Mesenchymal stem cell (in vitro differentiated cells and primary cell): ENCODE data around the gene SLC10A3.

Experiments
- DNase-seq: peaks from one replicate; pipeline ENCODE4 v3.0.0-alpha.2; 2013
- H2AFZ ChIP-seq: one replicate; pipeline ENCODE4 v1.6.1; 2013; ENCODE audit warnings: low read depth, mild to moderate bottlenecking, control low read depth, inconsistent platforms, low read length, moderate library complexity
- H2AK5ac ChIP-seq: 2 replicates; pipeline ENCODE4 v1.6.1; 2013; ENCODE audit warnings: low read length, moderate library complexity, mild to moderate bottlenecking, inconsistent platforms; ENCODE audit not compliant: severe bottlenecking
- H2BK120ac ChIP-seq: one replicate; pipeline ENCODE4 v1.6.1; 2013; ENCODE audit warnings: low read depth, mild to moderate bottlenecking, inconsistent platforms, low read length, moderate library complexity
- H2BK12ac ChIP-seq, 2 experiments: one replicate each; pipeline ENCODE4 v1.6.1; 2013; ENCODE audit warnings: inconsistent platforms in 2 of 2, low read length in 2 of 2, mild to moderate bottlenecking in 2 of 2, moderate library complexity in 2 of 2, control low read depth in 1 of 2
- H2BK15ac ChIP-seq: one replicate; pipeline ENCODE4 v1.6.1; 2013; ENCODE audit warnings: mild to moderate bottlenecking, low read depth, inconsistent platforms; ENCODE audit not compliant: poor library complexity, severe bottlenecking
- H2BK5ac ChIP-seq: 2 replicates; pipeline ENCODE4 v1.6.1; 2013; ENCODE audit warnings: low read depth, mild to moderate bottlenecking, low read length, control low read depth, inconsistent platforms; ENCODE audit not compliant: poor library complexity, severe bottlenecking
- H3K14ac ChIP-seq, 2 experiments: one replicate each; pipeline ENCODE4 v1.6.1; 2013; ENCODE audit warnings: inconsistent platforms in 2 of 2, low read length in 2 of 2, control low read depth in 1 of 2, mild to moderate bottlenecking in 1 of 2, moderate library complexity in 1 of 2
- H3K18ac ChIP-seq, 2 experiments: one replicate each; pipeline ENCODE4 v1.6.1; 2013; ENCODE audit warnings: inconsistent platforms in 2 of 2, low read length in 2 of 2, control low read depth in 1 of 2, low read depth in 1 of 2, mild to moderate bottlenecking in 1 of 2
- H3K23ac ChIP-seq, 2 experiments: one replicate each; pipeline ENCODE4 v1.6.1; 2013; ENCODE audit warnings: inconsistent platforms in 2 of 2, low read length in 2 of 2, mild to moderate bottlenecking in 2 of 2, moderate library complexity in 2 of 2, control low read depth in 1 of 2
- H3K27ac ChIP-seq: 2 replicates; pipeline ENCODE4 v1.5.1; 2013; ENCODE audit warnings: mild to moderate bottlenecking, moderate library complexity, low read length, control low read depth, inconsistent platforms; ENCODE audit not compliant: poor library complexity, severe bottlenecking
- H3K27me3 ChIP-seq, 2 experiments: 2 replicates each; pipeline versions ENCODE4 v1.6.1 to v1.7.0; 2013; ENCODE audit warnings: low read length in 2 of 2, mild to moderate bottlenecking in 2 of 2, moderate library complexity in 2 of 2, control low read depth in 1 of 2, inconsistent platforms in 1 of 2; ENCODE audit not compliant: control insufficient read depth in 1 of 2, insufficient read depth in 1 of 2
- H3K36me3 ChIP-seq, 2 experiments: 2 replicates each; pipeline versions ENCODE4 v1.6.1 to v1.7.0; 2013; ENCODE audit warnings: low read length in 2 of 2, control low read depth in 1 of 2, inconsistent platforms in 1 of 2, low read depth in 1 of 2, mild to moderate bottlenecking in 1 of 2; ENCODE audit not compliant: insufficient read depth in 2 of 2, control insufficient read depth in 1 of 2
- H3K4ac ChIP-seq, 2 experiments: one replicate each; pipeline ENCODE4 v1.6.1; 2013; ENCODE audit warnings: inconsistent platforms in 2 of 2, low read length in 2 of 2, mild to moderate bottlenecking in 2 of 2, moderate library complexity in 2 of 2, control low read depth in 1 of 2, low read depth in 1 of 2
- H3K4me1 ChIP-seq: 2 replicates; pipeline ENCODE4 v1.6.1; 2013; ENCODE audit warnings: low read depth, low read length, control low read depth; ENCODE audit not compliant: control insufficient read depth, insufficient read depth
- H3K4me2 ChIP-seq: 2 replicates; pipeline ENCODE4 v1.6.1; 2013; ENCODE audit warnings: low read length, mild to moderate bottlenecking, inconsistent platforms; ENCODE audit not compliant: poor library complexity, severe bottlenecking
- H3K4me3 ChIP-seq, 2 experiments: 2 replicates each; pipeline versions ENCODE4 v1.5.1 to v1.7.0; 2013; ENCODE audit warnings: low read length in 2 of 2, mild to moderate bottlenecking in 2 of 2, control low read depth in 1 of 2, low read depth in 1 of 2; ENCODE audit not compliant: insufficient read depth in 1 of 2
- H3K79me1 ChIP-seq: replicated peaks from 2 replicates; pipeline ENCODE4 v1.6.1; 2013; ENCODE audit warnings: mild to moderate bottlenecking, control low read depth, low read length, inconsistent platforms; ENCODE audit not compliant: poor library complexity, severe bottlenecking
- H3K9ac ChIP-seq: 2 replicates; pipeline ENCODE4 v1.7.0; 2013; ENCODE audit warnings: mild to moderate bottlenecking, low read length, moderate library complexity
- H3K9me3 ChIP-seq: 2 replicates; pipeline ENCODE4 v1.7.0; 2013; ENCODE audit warnings: mild to moderate bottlenecking, low read length; ENCODE audit not compliant: control insufficient read depth
- H4K8ac ChIP-seq: one replicate; pipeline ENCODE4 v1.6.1; 2013; ENCODE audit warnings: inconsistent platforms, mild to moderate bottlenecking, low read length, moderate library complexity
- H4K91ac ChIP-seq: one replicate; pipeline ENCODE4 v1.6.1; 2013; ENCODE audit warnings: mild to moderate bottlenecking, low read length, inconsistent platforms
- WGBS: methylation state at CpG from one replicate; pipeline ENCODE4 v1.1.7; 2013; ENCODE audit warnings: mixed read lengths; 5-methylcytosine and 5-hydroxymethylcytosine counted together

The SLC10A3 gene

GRCh38 chrX:154444755-154445246, 45.6 kb downstream of the SLC10A3 start:
- 83% methylated on average over 8 of the region's 13 CpGs for WGBS

GRCh38 chrX:154443992-154444754, 46.3 kb downstream of the SLC10A3 start, which contains the start of gene FAM50A:
FAM50A (plus strand) TSS chrX:154444141; CDS start chrX:154444236, 95 bp downstream.
- Histone ChIP-seq H3K9ac (peak within 1 kb of the TSS; percentile 88), H2AK5ac (no peak within 1 kb of the TSS), H3K14ac (peak within 1 kb of the TSS in 1 of 2 experiments; percentile 70), H3K4ac (peak within 1 kb of the TSS; percentile 81 to 92), H2BK5ac (no peak within 1 kb of the TSS), H3K4me3 (peak within 1 kb of the TSS; percentile 64 to 79), H2BK15ac (peak within 1 kb of the TSS; percentile 7), H4K8ac (peak within 1 kb of the TSS; percentile 91), H3K4me1 (peaks cover 24% of the 10 kb centered on the region), H2AFZ (no peak within 1 kb of the TSS), H2BK12ac (peak within 1 kb of the TSS in 1 of 2 experiments; percentile 33), H3K79me1 (peaks cover 11% of the 10 kb centered on the region), H3K18ac (peak within 1 kb of the TSS; percentile 70 to 96), H3K9me3 (no peaks in the 10 kb centered on the region), H2BK120ac (peak within 1 kb of the TSS; percentile 83), H4K91ac (peak within 1 kb of the TSS; percentile 70), H3K23ac (no peak within 1 kb of the TSS), H3K4me2 (peak within 1 kb of the TSS; percentile 72), H3K27me3 (no peaks in the 10 kb centered on the region), H3K27ac (peak within 1 kb of the TSS; percentile 47), H3K36me3 (peaks cover 61 to 80% of the 10 kb centered on the region in 2 experiments)
- WGBS, result 1% methylated on average over 32 of the region's 94 CpGs
- peak; percentile 65 for DNase-seq

More at GRCh38 chrX:154444755-154445246, 45.6 kb downstream of the SLC10A3 start:
- Histone ChIP-seq H2AK5ac (no peak overlapping the region), H2BK5ac (no peak overlapping the region), H2BK120ac (peak overlapping the region; percentile 83), H3K4me2 (peak overlapping the region; percentile 57), H3K18ac (peak overlapping the region; percentile 70 to 96), H4K8ac (peak overlapping the region; percentile 54), H3K4me3 (peak overlapping the region; percentile 64 to 79), H3K27ac (no peak overlapping the region), H3K27me3 (no peaks in the 10 kb centered on the region), H3K4me1 (peaks cover 24% of the 10 kb centered on the region), H3K79me1 (peaks cover 13% of the 10 kb centered on the region), H4K91ac (peak overlapping the region; percentile 56), H3K14ac (peak overlapping the region in 1 of 2 experiments; percentile 44), H2BK12ac (peak overlapping the region in 1 of 2 experiments; percentile 33), H3K4ac (peak overlapping the region; percentile 81 to 92), H3K23ac (no peak overlapping the region), H2AFZ (no peak overlapping the region), H3K36me3 (peaks cover 66 to 80% of the 10 kb centered on the region in 2 experiments), H3K9me3 (no peaks in the 10 kb centered on the region), H2BK15ac (peak overlapping the region; percentile 7), H3K9ac (peak overlapping the region; percentile 88)
- no peak for DNase-seq

GRCh38 chrX:154443479-154443910, 46.9 kb downstream of the SLC10A3 start:
- Histone ChIP-seq H2BK120ac (no peak overlapping the region), H2BK5ac (no peak overlapping the region), H4K8ac (peak overlapping the region; percentile 54), H2AK5ac (no peak overlapping the region), H2AFZ (no peak overlapping the region), H3K23ac (no peak overlapping the region), H3K4me3 (peak overlapping the region; percentile 35 to 61), H2BK15ac (no peak overlapping the region), H3K9ac (peak overlapping the region; percentile 81), H3K18ac (peak overlapping the region in 1 of 2 experiments; percentile 69), H3K36me3 (peaks cover 55 to 78% of the 10 kb centered on the region in 2 experiments), H3K14ac (no peak overlapping the region), H3K79me1 (peaks cover 10% of the 10 kb centered on the region), H3K27me3 (no peaks in the 10 kb centered on the region), H4K91ac (peak overlapping the region; percentile 70), H3K4ac (peak overlapping the region in 1 of 2 experiments; percentile 84), H3K27ac (peak overlapping the region; percentile 47), H3K4me2 (peak overlapping the region; percentile 72), H2BK12ac (no peak overlapping the region), H3K4me1 (peaks cover 29% of the 10 kb centered on the region), H3K9me3 (no peaks in the 10 kb centered on the region)
- DNase-seq, result peak; percentile 7
- 12% methylated on average over 5 of the region's 10 CpGs for WGBS
